RWPE2 (cell line): Measurements from ENCODE around the gene TEX30.

Source experiments
- ATAC-seq: fragments of 200-7000 bp; cut with Tn5 transposase; 3 replicates; pipeline ENCODE4 v1.9.1; 2021; ENCODE audit warnings: low read depth
- DNase-seq: peaks from one replicate; pipeline ENCODE4 v3.0.0-alpha.2; 2020; ENCODE audit warnings: low spot score
- H3K27ac ChIP-seq: fragments of 450-650 bp; 2 replicates; pipeline ENCODE4 v1.5.1; 2017; ENCODE audit warnings: mild to moderate bottlenecking; ENCODE audit not compliant: poor library complexity, severe bottlenecking
- H3K27me3 ChIP-seq: fragments of 250-450 bp; sonication (Bioruptor Pico); 2 replicates; pipeline ENCODE4 v1.5.1; 2021; ENCODE audit warnings: mild to moderate bottlenecking, moderate library complexity; ENCODE audit not compliant: insufficient read depth, poor library complexity, severe bottlenecking
- H3K36me3 ChIP-seq: fragments of 250-450 bp; sonication (Bioruptor Pico); 2 replicates; pipeline ENCODE4 v1.5.1; 2020; ENCODE audit warnings: low read depth, mild to moderate bottlenecking, moderate library complexity
- H3K4me1 ChIP-seq: fragments of 250-450 bp; sonication (Bioruptor Pico); 2 replicates; pipeline ENCODE4 v1.5.1; 2021; ENCODE audit warnings: mild to moderate bottlenecking, moderate library complexity; ENCODE audit not compliant: insufficient read depth, poor library complexity, severe bottlenecking
- H3K4me3 ChIP-seq: fragments of 250-450 bp; sonication (Bioruptor Pico); 2 replicates; pipeline ENCODE4 v1.5.1; 2021; ENCODE audit warnings: mild to moderate bottlenecking, moderate library complexity; ENCODE audit not compliant: severe bottlenecking
- H3K9me3 ChIP-seq: fragments of 250-450 bp; sonication (Bioruptor Pico); 2 replicates; pipeline ENCODE4 v1.5.1; 2021; ENCODE audit warnings: mild to moderate bottlenecking, moderate library complexity; ENCODE audit not compliant: severe bottlenecking
- TF ChIP-seq, protein P1 (sequence below): fragments of 450-650 bp; IDR thresholded peaks from one replicate; pipeline ENCODE4 v1.5.1; 2017; ENCODE audit warnings: mild to moderate bottlenecking, moderate library complexity; ENCODE audit not compliant: poor library complexity, severe bottlenecking

Gene TEX30

GRCh38 chr13:102774214-102774568, 605 bp upstream of the TEX30 start:
- peak overlapping the region; percentile 48 for H3K27ac ChIP-seq
- no peak for DNase-seq

GRCh38 chr13:102772042-102772425, 1.6 kb downstream of the TEX30 start:
- Histone ChIP-seq H3K27me3 (no peaks in the 10 kb centered on the region), H3K9me3 (no peaks in the 10 kb centered on the region), H3K4me3 (no peak overlapping the region), H3K36me3 (peaks cover 19% of the 10 kb centered on the region), H3K4me1 (peaks cover 14% of the 10 kb centered on the region), H3K27ac (no peak overlapping the region)
- ATAC-seq: no peak
- TF ChIP-seq, protein P1, sequence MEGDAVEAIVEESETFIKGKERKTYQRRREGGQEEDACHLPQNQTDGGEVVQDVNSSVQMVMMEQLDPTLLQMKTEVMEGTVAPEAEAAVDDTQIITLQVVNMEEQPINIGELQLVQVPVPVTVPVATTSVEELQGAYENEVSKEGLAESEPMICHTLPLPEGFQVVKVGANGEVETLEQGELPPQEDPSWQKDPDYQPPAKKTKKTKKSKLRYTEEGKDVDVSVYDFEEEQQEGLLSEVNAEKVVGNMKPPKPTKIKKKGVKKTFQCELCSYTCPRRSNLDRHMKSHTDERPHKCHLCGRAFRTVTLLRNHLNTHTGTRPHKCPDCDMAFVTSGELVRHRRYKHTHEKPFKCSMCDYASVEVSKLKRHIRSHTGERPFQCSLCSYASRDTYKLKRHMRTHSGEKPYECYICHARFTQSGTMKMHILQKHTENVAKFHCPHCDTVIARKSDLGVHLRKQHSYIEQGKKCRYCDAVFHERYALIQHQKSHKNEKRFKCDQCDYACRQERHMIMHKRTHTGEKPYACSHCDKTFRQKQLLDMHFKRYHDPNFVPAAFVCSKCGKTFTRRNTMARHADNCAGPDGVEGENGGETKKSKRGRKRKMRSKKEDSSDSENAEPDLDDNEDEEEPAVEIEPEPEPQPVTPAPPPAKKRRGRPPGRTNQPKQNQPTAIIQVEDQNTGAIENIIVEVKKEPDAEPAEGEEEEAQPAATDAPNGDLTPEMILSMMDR: no peak
- DNase-seq: no peak

More at GRCh38 chr13:102774214-102774568, 605 bp upstream of the TEX30 start:
- peaks cover 14% of the 10 kb centered on the region for H3K4me1 ChIP-seq
- H3K27me3 ChIP-seq: no peaks in the 10 kb centered on the region
- TF ChIP-seq, protein P1: no peak
- H3K36me3 ChIP-seq: 0 out of 2 replicates have a peak, but pooled peaks cover 3% of the 10 kb centered on the region
- no peaks in the 10 kb centered on the region for H3K9me3 ChIP-seq
- no peak for ATAC-seq
- H3K4me3 ChIP-seq: peak overlapping the region; percentile 64

- no peak overlapping the region for H3K4me3 ChIP-seq
- no peak overlapping the region for H3K27ac ChIP-seq
- H3K9me3 ChIP-seq: no peaks in the 10 kb centered on the region
- H3K4me1 ChIP-seq: peaks cover 14% of the 10 kb centered on the region
- H3K27me3 ChIP-seq: no peaks in the 10 kb centered on the region
- DNase-seq: no peak
- TF ChIP-seq, protein P1: no peak
- no peak for ATAC-seq
- H3K36me3 ChIP-seq: peaks cover 24% of the 10 kb centered on the region
These were observed 2.1 kb downstream of the TEX30 start for GRCh38 chr13:102771298-102772041.

- Histone ChIP-seq H3K36me3 (peaks cover 31% of the 10 kb centered on the region), H3K4me1 (peaks cover 14% of the 10 kb centered on the region), H3K27ac (no peak overlapping the region), H3K27me3 (no peaks in the 10 kb centered on the region), H3K4me3 (no peak overlapping the region), H3K9me3 (no peaks in the 10 kb centered on the region)
- TF ChIP-seq, protein P1: no peak
- DNase-seq (no peak), ATAC-seq (no peak)
These were observed 3.2 kb downstream of the TEX30 start for GRCh38 chr13:102770435-102770834.

- Histone ChIP-seq H3K4me3 (no peak overlapping the region), H3K36me3 (peaks cover 31% of the 10 kb centered on the region), H3K27me3 (no peaks in the 10 kb centered on the region), H3K27ac (no peak overlapping the region), H3K4me1 (peaks cover 14% of the 10 kb centered on the region), H3K9me3 (no peaks in the 10 kb centered on the region)
- no peak for ATAC-seq
- DNase-seq: no peak
- TF ChIP-seq, protein P1: no peak
These were observed 3.9 kb downstream of the TEX30 start for GRCh38 chr13:102769679-102770078.
